GM18861 (cell line): ENCODE data around the gene LRRC1.

ENCODE experiments used
- ATAC-seq: cut with Tn5 transposase; IDR thresholded peaks from one replicate; pipeline ENCODE4 v1.9.1; 2021; ENCODE audit not compliant: unreplicated experiment

Gene LRRC1

GRCh38 chr6:53878808-53879207, 84.0 kb downstream of the LRRC1 start:
- ATAC-seq, result no peak

- no peak for ATAC-seq
Observed at GRCh38 chr6:53879608-53880007, 84.8 kb downstream of the LRRC1 start.

GRCh38 chr6:53887316-53887715, 92.5 kb downstream of the LRRC1 start:
- no peak for ATAC-seq

- no peak for ATAC-seq
Observed at GRCh38 chr6:53888931-53889330, 94.1 kb downstream of the LRRC1 start.

GRCh38 chr6:53889365-53889764, 94.6 kb downstream of the LRRC1 start:
- ATAC-seq, result no peak

GRCh38 chr6:53892707-53893106, 97.9 kb downstream of the LRRC1 start:
- ATAC-seq, result peak; percentile 65

GRCh38 chr6:53894091-53894490, 99.3 kb downstream of the LRRC1 start:
- peak; percentile 88 for ATAC-seq

- no peak for ATAC-seq
Observed at GRCh38 chr6:53896196-53896595, 101.4 kb downstream of the LRRC1 start.

- ATAC-seq, result no peak
Observed at GRCh38 chr6:53898026-53898795, 103.4 kb downstream of the LRRC1 start.

GRCh38 chr6:53899512-53899911, 104.7 kb downstream of the LRRC1 start:
- ATAC-seq, result no peak

GRCh38 chr6:53903357-53903756, 108.6 kb downstream of the LRRC1 start:
- ATAC-seq, result no peak

- ATAC-seq, result no peak
Observed at GRCh38 chr6:53906103-53906502, 111.3 kb downstream of the LRRC1 start.

- ATAC-seq, result no peak
Observed at GRCh38 chr6:53906842-53907241, 112.0 kb downstream of the LRRC1 start.

- no peak for ATAC-seq
Observed at GRCh38 chr6:53910834-53911233, 116.0 kb downstream of the LRRC1 start.

- no peak for ATAC-seq
Observed at GRCh38 chr6:53912661-53913060, 117.9 kb downstream of the LRRC1 start.

- no peak for ATAC-seq
Observed at GRCh38 chr6:53913286-53913685, 118.5 kb downstream of the LRRC1 start.

GRCh38 chr6:53915026-53915691, 120.4 kb downstream of the LRRC1 start:
- no peak for ATAC-seq

GRCh38 chr6:53916804-53917463, 122.1 kb downstream of the LRRC1 start:
- peak; percentile 77 for ATAC-seq

GRCh38 chr6:53917464-53917842, 122.6 kb downstream of the LRRC1 start:
- ATAC-seq, result peak; percentile 45

GRCh38 chr6:53918854-53919510, 124.2 kb downstream of the LRRC1 start:
- no peak for ATAC-seq

- no peak for ATAC-seq
Observed at GRCh38 chr6:53919881-53920360, 125.1 kb downstream of the LRRC1 start.
